Kidney epithelial cell (primary cell): Measurements from ENCODE around the gene POU3F1. TPM values are rescaled to one million over a fixed set of nuclear protein-coding genes. Genes with fewer than 3 reads are reported as not detected.

Experiments used
- DNase-seq: peaks from one replicate; pipeline ENCODE4 v3.0.0-alpha.2; 2010; ENCODE audit warnings: low read depth
- H3K27me3 ChIP-seq: 2 replicates; pipeline ENCODE4 v1.6.0; 2011; ENCODE audit warnings: low read length; ENCODE audit not compliant: control insufficient read depth, insufficient read depth
- H3K36me3 ChIP-seq: 2 replicates; pipeline ENCODE4 v1.5.1; 2011; ENCODE audit warnings: low read length; ENCODE audit not compliant: control insufficient read depth, insufficient read depth
- H3K4me3 ChIP-seq: 2 replicates; pipeline ENCODE4 v1.5.1; 2011; ENCODE audit warnings: low read depth, mild to moderate bottlenecking, control low read depth, low read length
- CTCF ChIP-seq: IDR thresholded peaks from 2 replicates; pipeline ENCODE4 v1.5.1; 2011; ENCODE audit warnings: mild to moderate bottlenecking, moderate library complexity, low read length, control low read depth, inconsistent platforms; ENCODE audit not compliant: insufficient read depth, poor library complexity, severe bottlenecking
- total RNA-seq: library from RNA; depleted of rRNA; stranded (reverse); fragments of >200 nt; gene quantifications from 2 replicates; pipeline ENCODE4 v1.2.3, GENCODE V29; 2015

Gene POU3F1
- total RNA-seq, 1 donor from 2014 or later: 0.08 TPM

- peak; percentile 11 for TF ChIP-seq CTCF
- H3K27me3 ChIP-seq: no peaks in the 10 kb centered on the region
- no peaks in the 10 kb centered on the region for H3K36me3 ChIP-seq
- DNase-seq: no peak
- H3K4me3 ChIP-seq: no peak overlapping the region
Measured at GRCh38 chr1:38028671-38029070, 17.9 kb downstream of the POU3F1 start.

- DNase-seq: no peak
- no peaks in the 10 kb centered on the region for H3K36me3 ChIP-seq
- no peak for TF ChIP-seq CTCF
- no peak overlapping the region for H3K4me3 ChIP-seq
- no peaks in the 10 kb centered on the region for H3K27me3 ChIP-seq
Measured at GRCh38 chr1:38028105-38028591, 18.4 kb downstream of the POU3F1 start.

GRCh38 chr1:38027201-38028104 is 19.1 kb downstream of the POU3F1 start:
- no peak for TF ChIP-seq CTCF
- H3K36me3 ChIP-seq: no peaks in the 10 kb centered on the region
- H3K27me3 ChIP-seq: no peaks in the 10 kb centered on the region
- H3K4me3 ChIP-seq: no peak overlapping the region
- no peak for DNase-seq

GRCh38 chr1:38026592-38027200 is 19.9 kb downstream of the POU3F1 start:
- no peak overlapping the region for H3K4me3 ChIP-seq

GRCh38 chr1:38025664-38026063 is 20.9 kb downstream of the POU3F1 start:
- no peak for TF ChIP-seq CTCF
- no peak for DNase-seq
- Histone ChIP-seq H3K36me3 (no peaks in the 10 kb centered on the region), H3K27me3 (no peaks in the 10 kb centered on the region), H3K4me3 (no peak overlapping the region)

More at GRCh38 chr1:38026592-38027200, 19.9 kb downstream of the POU3F1 start:
- no peak for DNase-seq
- Histone ChIP-seq H3K27me3 (no peaks in the 10 kb centered on the region), H3K36me3 (no peaks in the 10 kb centered on the region)
- peak; percentile 88 for TF ChIP-seq CTCF

- Histone ChIP-seq H3K4me3 (no peak overlapping the region), H3K36me3 (no peaks in the 10 kb centered on the region), H3K27me3 (no peaks in the 10 kb centered on the region)
- TF ChIP-seq CTCF: no peak
- DNase-seq: no peak
Measured at GRCh38 chr1:38025233-38025632, 21.4 kb downstream of the POU3F1 start.
